Measurements from ENCODE around the gene KRT13. TPM values are rescaled to one million over a fixed set of nuclear protein-coding genes. Genes with fewer than 3 reads are reported as not detected.

The KRT13 gene
- total and polyA plus RNA-seq, 9 of the 15 experiments (the other 6 are each of a cell fraction or from before 2014, with no cell fraction given), result 0.11 to 1.1 (median 0.24) TPM; not detected in 3

DNA sequence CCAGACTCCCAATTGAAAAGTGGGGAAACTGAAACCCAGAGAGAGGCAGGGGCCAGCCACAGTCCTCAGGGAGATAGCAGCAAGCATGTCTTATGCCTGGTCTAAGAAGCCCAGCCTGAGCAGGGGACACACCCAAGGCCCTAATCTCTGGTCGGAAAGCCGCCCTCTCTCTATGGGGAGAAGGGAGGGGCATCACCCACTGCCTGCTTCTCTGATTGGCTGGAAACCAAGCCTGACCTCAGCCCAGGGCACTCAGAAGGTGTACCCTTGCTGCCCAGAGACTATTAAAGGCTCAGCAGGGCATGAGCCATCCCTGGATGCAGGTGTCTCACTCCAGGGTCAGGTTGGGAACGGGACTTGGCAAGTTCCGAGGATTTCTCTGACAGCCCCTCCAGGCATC is 5.7 kb upstream of the KRT13 start (continued):
- TF ChIP-seq ZNF274 (IDR thresholded peaks at IDR 0.05; ENCODE audit: borderline replicate concordance, low read depth, low read length) (no peak), E2F3 (CRISPR knock-in tag; IDR thresholded peaks at IDR 0.05) (no peak), ZFP36 (IDR thresholded peaks at IDR 0.05; ENCODE audit: low read depth, low read length, partially characterized antibody) (peak; percentile 29), ZNF75A (CRISPR knock-in tag; IDR thresholded peaks at IDR 0.05) (no peak), TARDBP (IDR thresholded peaks at IDR 0.05) (no peak), ZNF764 (CRISPR knock-in tag; IDR thresholded peaks at IDR 0.05; ENCODE audit: low read depth) (no peak), PHB2 (IDR thresholded peaks at IDR 0.05; ENCODE audit: low read depth) (no peak), MECOM (CRISPR knock-in tag; IDR thresholded peaks at IDR 0.05) (no peak), NR2C2 (CRISPR knock-in tag; IDR thresholded peaks at IDR 0.05) (no peak), NR2C2 (tag; IDR thresholded peaks at IDR 0.05) (peak; percentile 16; the same call in 1 of the 2 replicates), ZBED1 (IDR thresholded peaks at IDR 0.05) (no peak), SMAD4 (CRISPR knock-in tag; conservative IDR thresholded peaks at IDR 0.05) (0 out of 2 replicates have a peak, but pooled peaks have one; percentile 34), ZNF197 (CRISPR knock-in tag; IDR thresholded peaks at IDR 0.05; ENCODE audit: low read depth) (no peak), ZNF778 (CRISPR knock-in tag; IDR thresholded peaks at IDR 0.05) (no peak), POLR3G (IDR thresholded peaks at IDR 0.05; ENCODE audit: extremely low read depth, insufficient read length, insufficient replicate concordance) (no peak), DDX20 (tag; IDR thresholded peaks at IDR 0.05; ENCODE audit: low read depth) (no peak), POLR2B (IDR thresholded peaks at IDR 0.05; ENCODE audit: low read depth, partially characterized antibody) (no peak), FOSL1 (tag; conservative IDR thresholded peaks at IDR 0.05) (no peak)
- TF ChIP-seq, protein P1, sequence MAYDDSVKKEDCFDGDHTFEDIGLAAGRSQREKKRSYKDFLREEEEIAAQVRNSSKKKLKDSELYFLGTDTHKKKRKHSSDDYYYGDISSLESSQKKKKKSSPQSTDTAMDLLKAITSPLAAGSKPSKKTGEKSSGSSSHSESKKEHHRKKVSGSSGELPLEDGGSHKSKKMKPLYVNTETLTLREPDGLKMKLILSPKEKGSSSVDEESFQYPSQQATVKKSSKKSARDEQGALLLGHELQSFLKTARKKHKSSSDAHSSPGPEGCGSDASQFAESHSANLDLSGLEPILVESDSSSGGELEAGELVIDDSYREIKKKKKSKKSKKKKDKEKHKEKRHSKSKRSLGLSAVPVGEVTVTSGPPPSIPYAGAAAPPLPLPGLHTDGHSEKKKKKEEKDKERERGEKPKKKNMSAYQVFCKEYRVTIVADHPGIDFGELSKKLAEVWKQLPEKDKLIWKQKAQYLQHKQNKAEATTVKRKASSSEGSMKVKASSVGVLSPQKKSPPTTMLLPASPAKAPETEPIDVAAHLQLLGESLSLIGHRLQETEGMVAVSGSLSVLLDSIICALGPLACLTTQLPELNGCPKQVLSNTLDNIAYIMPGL (CRISPR knock-in tag; IDR thresholded peaks at IDR 0.05), result no peak
- TF ChIP-seq, protein P2, sequence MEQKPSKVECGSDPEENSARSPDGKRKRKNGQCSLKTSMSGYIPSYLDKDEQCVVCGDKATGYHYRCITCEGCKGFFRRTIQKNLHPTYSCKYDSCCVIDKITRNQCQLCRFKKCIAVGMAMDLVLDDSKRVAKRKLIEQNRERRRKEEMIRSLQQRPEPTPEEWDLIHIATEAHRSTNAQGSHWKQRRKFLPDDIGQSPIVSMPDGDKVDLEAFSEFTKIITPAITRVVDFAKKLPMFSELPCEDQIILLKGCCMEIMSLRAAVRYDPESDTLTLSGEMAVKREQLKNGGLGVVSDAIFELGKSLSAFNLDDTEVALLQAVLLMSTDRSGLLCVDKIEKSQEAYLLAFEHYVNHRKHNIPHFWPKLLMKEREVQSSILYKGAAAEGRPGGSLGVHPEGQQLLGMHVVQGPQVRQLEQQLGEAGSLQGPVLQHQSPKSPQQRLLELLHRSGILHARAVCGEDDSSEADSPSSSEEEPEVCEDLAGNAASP (IDR thresholded peaks at IDR 0.05), result no peak
- TF ChIP-seq, protein P3, sequence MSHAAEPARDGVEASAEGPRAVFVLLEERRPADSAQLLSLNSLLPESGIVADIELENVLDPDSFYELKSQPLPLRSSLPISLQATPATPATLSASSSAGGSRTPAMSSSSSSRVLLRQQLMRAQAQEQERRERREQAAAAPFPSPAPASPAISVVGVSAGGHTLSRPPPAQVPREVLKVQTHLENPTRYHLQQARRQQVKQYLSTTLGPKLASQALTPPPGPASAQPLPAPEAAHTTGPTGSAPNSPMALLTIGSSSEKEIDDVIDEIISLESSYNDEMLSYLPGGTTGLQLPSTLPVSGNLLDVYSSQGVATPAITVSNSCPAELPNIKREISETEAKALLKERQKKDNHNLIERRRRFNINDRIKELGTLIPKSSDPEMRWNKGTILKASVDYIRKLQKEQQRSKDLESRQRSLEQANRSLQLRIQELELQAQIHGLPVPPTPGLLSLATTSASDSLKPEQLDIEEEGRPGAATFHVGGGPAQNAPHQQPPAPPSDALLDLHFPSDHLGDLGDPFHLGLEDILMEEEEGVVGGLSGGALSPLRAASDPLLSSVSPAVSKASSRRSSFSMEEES (CRISPR knock-in tag; IDR thresholded peaks at IDR 0.05), result no peak
- TF ChIP-seq, protein P4, sequence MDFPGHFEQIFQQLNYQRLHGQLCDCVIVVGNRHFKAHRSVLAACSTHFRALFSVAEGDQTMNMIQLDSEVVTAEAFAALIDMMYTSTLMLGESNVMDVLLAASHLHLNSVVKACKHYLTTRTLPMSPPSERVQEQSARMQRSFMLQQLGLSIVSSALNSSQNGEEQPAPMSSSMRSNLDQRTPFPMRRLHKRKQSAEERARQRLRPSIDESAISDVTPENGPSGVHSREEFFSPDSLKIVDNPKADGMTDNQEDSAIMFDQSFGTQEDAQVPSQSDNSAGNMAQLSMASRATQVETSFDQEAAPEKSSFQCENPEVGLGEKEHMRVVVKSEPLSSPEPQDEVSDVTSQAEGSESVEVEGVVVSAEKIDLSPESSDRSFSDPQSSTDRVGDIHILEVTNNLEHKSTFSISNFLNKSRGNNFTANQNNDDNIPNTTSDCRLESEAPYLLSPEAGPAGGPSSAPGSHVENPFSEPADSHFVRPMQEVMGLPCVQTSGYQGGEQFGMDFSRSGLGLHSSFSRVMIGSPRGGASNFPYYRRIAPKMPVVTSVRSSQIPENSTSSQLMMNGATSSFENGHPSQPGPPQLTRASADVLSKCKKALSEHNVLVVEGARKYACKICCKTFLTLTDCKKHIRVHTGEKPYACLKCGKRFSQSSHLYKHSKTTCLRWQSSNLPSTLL (IDR thresholded peaks at IDR 0.05), result no peak
- TF ChIP-seq, protein P5, sequence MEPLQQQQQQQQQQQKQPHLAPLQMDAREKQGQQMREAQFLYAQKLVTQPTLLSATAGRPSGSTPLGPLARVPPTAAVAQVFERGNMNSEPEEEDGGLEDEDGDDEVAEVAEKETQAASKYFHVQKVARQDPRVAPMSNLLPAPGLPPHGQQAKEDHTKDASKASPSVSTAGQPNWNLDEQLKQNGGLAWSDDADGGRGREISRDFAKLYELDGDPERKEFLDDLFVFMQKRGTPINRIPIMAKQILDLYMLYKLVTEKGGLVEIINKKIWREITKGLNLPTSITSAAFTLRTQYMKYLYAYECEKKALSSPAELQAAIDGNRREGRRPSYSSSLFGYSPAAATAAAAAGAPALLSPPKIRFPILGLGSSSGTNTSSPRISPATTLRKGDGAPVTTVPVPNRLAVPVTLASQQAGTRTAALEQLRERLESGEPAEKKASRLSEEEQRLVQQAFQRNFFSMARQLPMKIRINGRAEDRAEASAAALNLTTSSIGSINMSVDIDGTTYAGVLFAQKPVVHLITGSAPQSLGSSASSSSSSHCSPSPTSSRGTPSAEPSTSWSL (CRISPR knock-in tag; IDR thresholded peaks at IDR 0.05; ENCODE audit: borderline replicate concordance), result no peak
